ENCODE measurements around the gene PIGC. TPM values are rescaled to one million over a fixed set of nuclear protein-coding genes. Genes with fewer than 3 reads are reported as not detected.

The PIGC gene
- total and polyA plus RNA-seq, 8 donors: 1.2 to 27.9 (median 17.0) TPM

- no peaks in the 10 kb centered on the region for H3K27me3 ChIP-seq
- intact Hi-C loops (cut with DNase I; ENCODE audit: low total_unique reads): no loop called here
- no peak overlapping the region for H3K27ac ChIP-seq
- TF ChIP-seq POLR2A (IDR thresholded peaks at IDR 0.05) (no peak), EP300 (IDR thresholded peaks at IDR 0.05) (no peak), POLR2AphosphoS5 (IDR thresholded peaks at IDR 0.05) (no peak)
- TF ChIP-seq, protein P1, sequence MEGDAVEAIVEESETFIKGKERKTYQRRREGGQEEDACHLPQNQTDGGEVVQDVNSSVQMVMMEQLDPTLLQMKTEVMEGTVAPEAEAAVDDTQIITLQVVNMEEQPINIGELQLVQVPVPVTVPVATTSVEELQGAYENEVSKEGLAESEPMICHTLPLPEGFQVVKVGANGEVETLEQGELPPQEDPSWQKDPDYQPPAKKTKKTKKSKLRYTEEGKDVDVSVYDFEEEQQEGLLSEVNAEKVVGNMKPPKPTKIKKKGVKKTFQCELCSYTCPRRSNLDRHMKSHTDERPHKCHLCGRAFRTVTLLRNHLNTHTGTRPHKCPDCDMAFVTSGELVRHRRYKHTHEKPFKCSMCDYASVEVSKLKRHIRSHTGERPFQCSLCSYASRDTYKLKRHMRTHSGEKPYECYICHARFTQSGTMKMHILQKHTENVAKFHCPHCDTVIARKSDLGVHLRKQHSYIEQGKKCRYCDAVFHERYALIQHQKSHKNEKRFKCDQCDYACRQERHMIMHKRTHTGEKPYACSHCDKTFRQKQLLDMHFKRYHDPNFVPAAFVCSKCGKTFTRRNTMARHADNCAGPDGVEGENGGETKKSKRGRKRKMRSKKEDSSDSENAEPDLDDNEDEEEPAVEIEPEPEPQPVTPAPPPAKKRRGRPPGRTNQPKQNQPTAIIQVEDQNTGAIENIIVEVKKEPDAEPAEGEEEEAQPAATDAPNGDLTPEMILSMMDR (IDR thresholded peaks at IDR 0.05): no peak
- no peak overlapping the region for H3K4me3 ChIP-seq
- peaks cover 0 to 16% (median 2%) of the 10 kb centered on the region in 4 donors for H3K4me1 ChIP-seq
- H3K9me3 ChIP-seq: no peaks in the 10 kb centered on the region
- no peaks in the 10 kb centered on the region for H3K36me3 ChIP-seq
- WGBS, 5 donors: 85 to 100% (median 94%) methylated on average over 1 of the region's 1 CpG
- DNase-seq: no peak
Observed at GRCh38 chr1:172477741-172478140, 33.9 kb upstream of the PIGC start.

DNA sequence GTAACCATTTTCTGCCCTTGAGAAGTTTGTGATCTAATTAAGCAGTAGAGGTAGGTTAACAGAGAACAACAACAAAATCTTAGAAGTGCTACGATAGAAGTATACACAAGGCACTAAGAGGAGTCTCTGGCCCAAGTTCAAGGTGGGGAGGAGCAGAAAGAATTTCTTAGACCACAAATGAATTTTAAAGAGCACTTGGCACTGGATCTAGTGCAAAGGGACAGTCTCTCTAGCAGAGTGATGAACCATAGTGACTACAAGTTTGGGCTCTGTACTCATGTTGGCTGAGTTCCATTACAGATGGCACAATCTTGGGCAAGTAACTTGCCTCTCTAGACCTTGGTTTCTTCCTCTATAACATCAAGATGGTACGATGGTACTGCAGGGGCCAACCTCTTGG lies 33.3 kb upstream of the PIGC start:
- Histone ChIP-seq H3K4me1 (peaks cover 0 to 16% (median 2%) of the 10 kb centered on the region in 4 donors), H3K27ac (no peak overlapping the region), H3K27me3 (no peaks in the 10 kb centered on the region), H3K4me3 (no peak overlapping the region), H3K9me3 (no peaks in the 10 kb centered on the region), H3K36me3 (no peaks in the 10 kb centered on the region)
- intact Hi-C loops (cut with DNase I; ENCODE audit: low total_unique reads): no loop called here
- TF ChIP-seq POLR2A (IDR thresholded peaks at IDR 0.05): no peak
- TF ChIP-seq, protein P1 (IDR thresholded peaks at IDR 0.05): no peak
- no peak for TF ChIP-seq EP300 (IDR thresholded peaks at IDR 0.05)
- no peak for TF ChIP-seq POLR2AphosphoS5 (IDR thresholded peaks at IDR 0.05)
- WGBS, 5 donors: 81 to 91% (median 87%) methylated on average over 2 of the region's 2 CpGs
- DNase-seq: no peak

DNA sequence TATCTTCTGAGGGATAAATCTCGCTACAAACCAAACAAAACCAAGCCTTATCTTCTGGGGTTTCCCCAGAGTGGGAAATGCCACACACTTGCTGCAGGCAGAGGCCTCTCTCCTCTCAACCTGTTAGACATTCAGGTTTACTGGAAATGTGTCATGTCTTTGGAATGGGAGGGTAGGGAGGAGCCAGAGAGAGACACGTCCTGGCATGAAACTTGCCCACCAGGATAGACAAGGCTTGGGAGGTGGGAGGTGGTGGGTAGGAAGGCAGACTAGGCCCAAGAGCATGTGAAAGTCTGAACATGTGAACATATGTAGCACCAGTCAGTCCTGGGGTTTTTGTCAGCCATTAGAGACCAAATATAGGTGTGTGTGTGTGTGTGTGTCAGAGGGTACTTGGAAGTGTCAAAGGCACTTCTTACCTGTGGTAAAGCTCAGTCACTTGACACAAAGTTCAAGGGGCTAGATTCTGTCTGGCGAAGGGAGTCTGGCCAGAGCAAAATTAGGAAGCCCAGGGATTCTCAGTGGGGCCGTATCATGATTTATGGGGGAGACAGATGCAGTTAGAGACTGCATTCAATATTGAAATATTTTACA lies 32.4 kb upstream of the PIGC start:
- no peaks in the 10 kb centered on the region for H3K9me3 ChIP-seq
- no peak for TF ChIP-seq EP300 (IDR thresholded peaks at IDR 0.05)
- no peak for TF ChIP-seq POLR2A (IDR thresholded peaks at IDR 0.05)
- TF ChIP-seq POLR2AphosphoS5 (IDR thresholded peaks at IDR 0.05): no peak
- TF ChIP-seq, protein P1 (IDR thresholded peaks at IDR 0.05): no peak
- WGBS, 5 donors: 60 to 83% (median 65%) methylated on average over 4 of the region's 4 CpGs
- peaks cover 0 to 16% (median 2%) of the 10 kb centered on the region in 4 donors for H3K4me1 ChIP-seq
- no peaks in the 10 kb centered on the region for H3K27me3 ChIP-seq
- H3K36me3 ChIP-seq: no peaks in the 10 kb centered on the region
- intact Hi-C loops (cut with DNase I; ENCODE audit: low total_unique reads): no loop called here
- H3K4me3 ChIP-seq: no peak overlapping the region
- DNase-seq: peak in 1 of 2 donors; percentile 30
- H3K27ac ChIP-seq: no peak overlapping the region

DNA sequence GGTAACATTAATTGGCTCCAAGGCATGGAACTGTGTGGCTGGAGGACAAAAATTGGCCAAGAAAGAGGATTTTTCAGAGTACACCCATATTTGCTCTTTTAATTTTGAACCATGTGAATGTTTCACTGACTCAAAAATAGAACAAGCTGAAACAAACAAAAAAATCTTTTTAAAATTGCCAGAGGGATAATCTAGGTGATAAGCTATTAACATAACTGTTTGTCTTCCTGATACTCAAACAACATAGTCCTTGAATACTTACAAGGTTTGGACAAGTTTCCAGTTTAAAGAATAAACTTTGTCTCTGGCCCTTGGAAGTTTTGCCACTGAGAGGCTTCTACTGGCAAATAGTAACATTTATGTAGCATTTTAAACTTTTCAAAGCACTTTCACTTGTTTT lies 30.0 kb upstream of the PIGC start:
- Histone ChIP-seq H3K27me3 (no peaks in the 10 kb centered on the region), H3K36me3 (no peaks in the 10 kb centered on the region), H3K4me1 (peaks cover 0 to 16% (median 2%) of the 10 kb centered on the region in 4 donors), H3K9me3 (no peaks in the 10 kb centered on the region), H3K27ac (no peak overlapping the region), H3K4me3 (no peak overlapping the region)
- intact Hi-C loops (cut with DNase I; ENCODE audit: low total_unique reads): no loop called here
- TF ChIP-seq EP300 (IDR thresholded peaks at IDR 0.05): no peak
- TF ChIP-seq POLR2AphosphoS5 (IDR thresholded peaks at IDR 0.05): no peak
- TF ChIP-seq POLR2A (IDR thresholded peaks at IDR 0.05): no peak
- TF ChIP-seq, protein P1 (IDR thresholded peaks at IDR 0.05): no peak
- no peak for DNase-seq

Measured in stomach (tissue), 9 donors.